ENCODE results near the gene ANK3.

Gene ANK3

DNA sequence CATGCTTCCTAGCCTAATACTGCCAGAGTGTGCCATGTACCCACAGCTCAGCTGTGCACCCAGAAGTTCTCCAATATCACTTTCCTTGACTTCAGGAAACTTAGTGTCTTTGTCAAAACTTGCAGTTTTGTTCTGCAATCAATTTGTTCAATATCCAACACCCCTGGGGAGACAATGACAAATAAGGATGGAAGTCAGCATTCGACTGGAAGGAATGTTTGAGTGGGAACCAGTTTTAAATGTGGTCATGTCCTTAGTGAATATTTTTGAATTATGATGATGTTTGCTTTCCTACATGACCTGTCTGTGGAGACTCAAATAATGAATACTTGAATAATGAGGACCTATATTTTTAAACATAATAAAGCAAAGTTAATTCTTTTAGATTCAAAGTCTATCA is 112.0 kb downstream of the ANK3 start:
- H3K4me3 ChIP-seq (ENCODE audit: low read length), result no peak overlapping the region
- DNase-seq (ENCODE audit: low read depth), result no peak
- TF ChIP-seq, protein P1, sequence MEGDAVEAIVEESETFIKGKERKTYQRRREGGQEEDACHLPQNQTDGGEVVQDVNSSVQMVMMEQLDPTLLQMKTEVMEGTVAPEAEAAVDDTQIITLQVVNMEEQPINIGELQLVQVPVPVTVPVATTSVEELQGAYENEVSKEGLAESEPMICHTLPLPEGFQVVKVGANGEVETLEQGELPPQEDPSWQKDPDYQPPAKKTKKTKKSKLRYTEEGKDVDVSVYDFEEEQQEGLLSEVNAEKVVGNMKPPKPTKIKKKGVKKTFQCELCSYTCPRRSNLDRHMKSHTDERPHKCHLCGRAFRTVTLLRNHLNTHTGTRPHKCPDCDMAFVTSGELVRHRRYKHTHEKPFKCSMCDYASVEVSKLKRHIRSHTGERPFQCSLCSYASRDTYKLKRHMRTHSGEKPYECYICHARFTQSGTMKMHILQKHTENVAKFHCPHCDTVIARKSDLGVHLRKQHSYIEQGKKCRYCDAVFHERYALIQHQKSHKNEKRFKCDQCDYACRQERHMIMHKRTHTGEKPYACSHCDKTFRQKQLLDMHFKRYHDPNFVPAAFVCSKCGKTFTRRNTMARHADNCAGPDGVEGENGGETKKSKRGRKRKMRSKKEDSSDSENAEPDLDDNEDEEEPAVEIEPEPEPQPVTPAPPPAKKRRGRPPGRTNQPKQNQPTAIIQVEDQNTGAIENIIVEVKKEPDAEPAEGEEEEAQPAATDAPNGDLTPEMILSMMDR (conservative IDR thresholded peaks at IDR 0.05; ENCODE audit: low read depth, low read length), result no peak

- H3K4me3 ChIP-seq (ENCODE audit: low read length), result no peak overlapping the region
- no peak for DNase-seq (ENCODE audit: low read depth)
- TF ChIP-seq, protein P1 (conservative IDR thresholded peaks at IDR 0.05; ENCODE audit: low read depth, low read length), result no peak
Observed at GRCh38 chr10:60276232-60276631, 113.4 kb downstream of the ANK3 start.

DNA sequence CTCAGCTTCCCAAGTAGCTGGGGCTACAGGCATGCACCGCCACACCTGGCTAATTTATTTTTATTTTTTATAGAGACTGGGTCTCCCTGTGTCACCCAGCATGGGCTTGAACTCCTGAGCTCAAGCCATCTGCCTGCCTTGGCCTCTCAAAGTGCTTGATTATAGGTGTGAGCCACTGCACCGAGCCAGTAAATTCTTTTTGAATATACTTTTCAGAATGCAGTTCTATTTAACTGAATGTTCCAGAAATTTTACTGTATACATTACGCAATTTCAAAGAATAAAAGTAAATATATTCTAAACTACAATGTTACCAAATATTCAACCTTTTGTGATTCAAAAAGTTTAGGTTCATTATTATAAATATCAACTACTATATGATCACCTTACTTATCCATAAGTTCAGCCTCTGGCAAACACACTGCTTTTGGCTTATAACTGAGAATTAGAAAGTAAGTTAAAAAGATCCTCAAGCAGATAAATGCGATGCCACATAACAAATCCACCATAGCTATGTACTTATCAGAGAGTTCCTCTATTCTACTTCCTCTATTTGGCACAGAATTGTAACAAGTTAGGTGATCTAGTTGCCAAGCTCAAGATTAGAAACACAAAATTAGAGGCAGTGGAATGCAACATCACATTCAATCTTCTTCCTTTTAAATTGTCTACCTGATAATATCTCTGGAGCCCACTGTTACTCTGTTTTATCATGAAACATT is 118.2 kb downstream of the ANK3 start:
- TF ChIP-seq, protein P1 (conservative IDR thresholded peaks at IDR 0.05; ENCODE audit: low read depth, low read length), result no peak
- no peak overlapping the region for H3K4me3 ChIP-seq (ENCODE audit: low read length)
- DNase-seq (ENCODE audit: low read depth), result no peak

GRCh38 chr10:60270426-60270825 is 119.2 kb downstream of the ANK3 start:
- H3K4me3 ChIP-seq (ENCODE audit: low read length), result no peak overlapping the region
- TF ChIP-seq, protein P1 (conservative IDR thresholded peaks at IDR 0.05; ENCODE audit: low read depth, low read length), result no peak
- DNase-seq (ENCODE audit: low read depth), result no peak

GRCh38 chr10:60267802-60268201 is 121.9 kb downstream of the ANK3 start:
- TF ChIP-seq, protein P1 (conservative IDR thresholded peaks at IDR 0.05; ENCODE audit: low read depth, low read length), result no peak
- H3K4me3 ChIP-seq (ENCODE audit: low read length), result no peak overlapping the region
- no peak for DNase-seq (ENCODE audit: low read depth)

- H3K4me3 ChIP-seq (ENCODE audit: low read length), result no peak overlapping the region
- TF ChIP-seq, protein P1 (conservative IDR thresholded peaks at IDR 0.05; ENCODE audit: low read depth, low read length), result no peak
- no peak for DNase-seq (ENCODE audit: low read depth)
Observed at GRCh38 chr10:60266513-60266912, 123.2 kb downstream of the ANK3 start.

DNA sequence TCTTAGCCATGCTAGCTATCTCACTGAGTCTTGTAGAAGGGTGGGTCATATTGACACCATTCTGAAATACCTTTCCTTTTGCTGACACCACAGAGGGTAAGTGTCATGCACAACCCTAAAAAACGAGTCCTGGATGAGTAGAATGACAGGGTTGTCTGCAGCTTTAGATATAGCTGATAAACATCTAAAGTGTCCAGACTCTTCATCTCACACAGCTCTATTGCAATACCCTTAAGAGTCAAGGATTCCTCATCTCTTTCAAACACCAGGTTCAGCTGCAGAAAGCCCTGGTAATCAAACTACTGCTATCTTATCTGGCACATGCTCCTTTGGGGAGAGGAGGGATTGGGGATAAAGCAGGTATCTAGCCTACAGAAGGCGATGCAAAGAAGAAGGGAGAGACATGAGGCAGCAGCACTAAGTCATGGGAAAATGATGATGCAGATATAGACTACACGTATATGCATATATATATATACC is 127.0 kb downstream of the ANK3 start:
- TF ChIP-seq, protein P1 (conservative IDR thresholded peaks at IDR 0.05; ENCODE audit: low read depth, low read length), result no peak
- H3K4me3 ChIP-seq (ENCODE audit: low read length), result no peak overlapping the region
- DNase-seq (ENCODE audit: low read depth), result no peak
